CD4-positive, alpha-beta T cell treated with Interferon alpha-2 for 1 hour (primary cell): ENCODE data around the gene CBX5.
"Not testable (repeated sequence)": the region's sequence is repeated elsewhere in the genome, so short reads cannot be mapped to it uniquely, and the experiment has no call there.

Source experiments
- DNase-seq, 2 donors: peaks; one replicate each; pipeline ENCODE4 v3.0.0-alpha.2; 2020 to 2022

Gene CBX5

GRCh38 chr12:54279632-54280467 is at the start of gene CBX5:
CBX5 (minus strand) TSS chr12:54280122; CDS start chr12:54257650, 22,472 bp downstream.
- DNase-seq, result peak; percentile 100

- no peak for DNase-seq
Observed at GRCh38 chr12:54328595-54329337, 48.8 kb upstream of the CBX5 start.

- DNase-seq, result not testable (repeated sequence)
Observed at GRCh38 chr12:54325442-54326109, 45.7 kb upstream of the CBX5 start.

DNA sequence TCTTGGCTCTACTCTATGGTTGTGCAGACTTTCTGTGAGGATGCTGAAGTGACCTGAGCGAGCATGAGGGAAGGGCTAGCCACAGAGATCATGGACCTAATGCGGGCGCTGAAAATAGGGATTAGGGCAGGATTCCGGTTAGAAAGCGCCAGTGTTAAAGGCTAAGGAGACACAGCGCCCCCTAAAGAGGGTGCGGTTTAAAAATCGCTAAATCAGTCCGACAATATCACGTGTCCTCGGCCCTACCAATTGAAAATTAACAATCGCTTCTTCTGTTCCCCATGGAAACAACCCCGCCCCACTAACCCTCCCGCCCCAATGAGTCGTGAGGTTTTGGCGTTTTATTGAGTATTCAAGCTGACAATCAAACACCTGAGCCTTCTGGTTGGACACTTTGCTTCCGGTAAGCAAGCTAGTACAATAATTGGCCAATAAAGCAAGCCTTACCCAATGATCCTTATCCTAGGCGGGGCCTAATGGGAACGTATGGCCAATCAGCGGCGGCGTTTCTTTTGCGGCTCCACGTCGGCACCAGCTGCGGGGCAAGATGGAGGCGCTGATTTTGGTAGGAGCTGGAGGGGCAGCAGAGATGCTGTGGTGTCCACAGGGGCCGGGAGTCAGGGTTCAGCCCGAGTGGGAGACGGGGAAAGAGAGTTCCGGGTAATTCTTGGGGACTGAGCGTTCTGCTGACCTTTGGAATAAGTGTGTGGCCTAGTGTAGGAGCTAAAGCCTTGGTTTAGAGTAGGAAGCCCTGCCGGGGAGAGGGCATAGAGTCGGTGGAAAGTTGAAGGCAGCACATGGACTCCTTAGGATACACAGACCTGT is 44.9 kb upstream of the CBX5 start, which contains the start of gene COPZ1:
Gene COPZ1, plus strand, starts transcription at position 515 of the 825 bp plus-strand sequence. Its CDS starts 33 bp downstream, at position 548.
- DNase-seq, result peak; percentile 97 to 99

DNA sequence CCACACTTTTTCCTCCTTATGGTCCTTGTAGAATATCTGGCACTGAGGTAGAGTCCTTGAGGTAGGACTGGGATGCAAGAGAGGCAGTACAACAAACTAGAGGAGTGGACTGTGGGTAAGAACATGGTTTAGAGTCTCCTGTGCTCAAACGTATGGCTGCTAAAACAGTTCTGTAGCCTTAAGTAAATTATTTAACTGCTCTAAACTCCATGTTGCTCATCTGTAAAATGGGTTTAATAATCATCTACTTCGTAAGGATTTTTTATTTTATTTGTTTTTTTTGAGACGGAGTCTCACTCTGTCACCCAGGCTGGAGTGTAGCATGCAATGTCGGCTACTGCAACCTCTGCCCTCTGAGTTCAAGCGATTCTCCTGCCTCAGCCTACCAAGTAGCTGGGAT is 41.4 kb upstream of the CBX5 start:
- no peak for DNase-seq

GRCh38 chr12:54312309-54312708 is 32.4 kb upstream of the CBX5 start:
- DNase-seq, result not testable (repeated sequence)

DNA sequence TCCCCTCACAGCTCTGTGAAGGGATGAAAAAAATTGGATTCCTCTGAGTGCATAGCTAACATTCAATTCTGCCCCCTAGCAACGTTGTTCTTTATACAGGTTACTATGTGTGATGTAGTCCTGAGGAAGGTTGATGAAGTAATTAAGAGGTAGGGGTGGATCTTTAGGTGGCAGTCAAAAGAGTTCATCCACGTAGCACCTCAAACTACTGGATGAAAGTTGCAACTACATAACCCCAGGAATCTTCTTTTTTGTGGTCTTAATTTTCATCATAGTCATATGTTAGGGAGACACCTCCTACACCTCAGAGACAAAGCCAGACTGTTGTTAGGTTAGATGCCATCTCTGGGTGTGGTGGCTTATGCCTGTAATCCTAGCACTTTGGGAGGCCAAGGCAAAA is 31.1 kb upstream of the CBX5 start:
- no peak for DNase-seq

GRCh38 chr12:54306925-54307741 is 27.2 kb upstream of the CBX5 start:
- peak; percentile 61 to 85 for DNase-seq

- DNase-seq, result peak; percentile 44 to 71
Observed at GRCh38 chr12:54304187-54304810, 24.4 kb upstream of the CBX5 start.

DNA sequence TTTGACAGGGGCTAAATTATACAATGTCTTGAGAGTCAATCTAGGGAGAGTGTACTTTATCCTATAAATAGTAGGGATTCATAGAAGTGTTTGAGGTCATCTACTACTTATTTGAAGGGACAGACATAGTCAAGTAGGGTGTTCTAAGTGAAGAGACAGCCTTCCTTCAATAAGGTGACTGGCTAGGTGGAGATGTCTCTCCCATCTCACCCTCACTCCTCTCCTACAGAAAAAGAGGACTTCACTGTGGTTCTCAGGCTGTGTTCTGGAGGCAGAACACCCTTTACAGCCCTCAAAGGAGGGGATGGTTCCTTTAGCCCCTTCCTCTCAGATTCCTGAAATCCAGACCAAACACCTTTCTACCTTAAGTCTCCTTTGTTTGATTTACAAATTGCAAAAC is 23.7 kb upstream of the CBX5 start:
- DNase-seq, result no peak

DNA sequence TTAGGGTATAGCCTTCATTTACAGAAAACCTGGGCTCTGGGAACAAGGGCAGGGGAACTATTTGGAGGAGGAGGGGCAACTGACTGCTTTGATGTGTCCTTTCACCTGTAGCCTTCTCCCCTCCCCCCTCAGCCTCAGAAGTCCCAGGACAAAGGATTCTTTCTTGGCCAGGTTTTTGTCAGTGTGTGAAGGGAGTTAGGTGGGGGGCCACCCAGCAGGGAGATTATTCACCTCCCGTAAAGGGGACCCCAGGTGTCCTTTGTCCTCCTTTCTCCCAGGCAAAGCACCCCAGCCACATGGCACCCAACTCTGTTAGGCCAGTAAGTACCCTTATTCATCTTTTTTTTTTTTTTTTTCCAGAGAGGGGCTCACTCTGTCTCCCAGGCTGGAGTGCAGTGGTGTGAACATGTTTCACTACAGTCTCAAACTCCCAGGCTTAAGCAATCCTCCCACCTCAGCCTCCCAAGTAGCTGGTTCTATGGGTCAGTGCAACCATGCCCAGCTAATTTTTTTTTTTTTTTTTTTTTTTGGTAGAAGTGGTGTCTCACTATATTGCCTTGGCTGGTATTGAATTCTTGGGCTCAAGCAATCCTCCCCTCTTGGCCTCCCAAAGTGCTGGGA is 21.6 kb upstream of the CBX5 start:
- no peak for DNase-seq

DNA sequence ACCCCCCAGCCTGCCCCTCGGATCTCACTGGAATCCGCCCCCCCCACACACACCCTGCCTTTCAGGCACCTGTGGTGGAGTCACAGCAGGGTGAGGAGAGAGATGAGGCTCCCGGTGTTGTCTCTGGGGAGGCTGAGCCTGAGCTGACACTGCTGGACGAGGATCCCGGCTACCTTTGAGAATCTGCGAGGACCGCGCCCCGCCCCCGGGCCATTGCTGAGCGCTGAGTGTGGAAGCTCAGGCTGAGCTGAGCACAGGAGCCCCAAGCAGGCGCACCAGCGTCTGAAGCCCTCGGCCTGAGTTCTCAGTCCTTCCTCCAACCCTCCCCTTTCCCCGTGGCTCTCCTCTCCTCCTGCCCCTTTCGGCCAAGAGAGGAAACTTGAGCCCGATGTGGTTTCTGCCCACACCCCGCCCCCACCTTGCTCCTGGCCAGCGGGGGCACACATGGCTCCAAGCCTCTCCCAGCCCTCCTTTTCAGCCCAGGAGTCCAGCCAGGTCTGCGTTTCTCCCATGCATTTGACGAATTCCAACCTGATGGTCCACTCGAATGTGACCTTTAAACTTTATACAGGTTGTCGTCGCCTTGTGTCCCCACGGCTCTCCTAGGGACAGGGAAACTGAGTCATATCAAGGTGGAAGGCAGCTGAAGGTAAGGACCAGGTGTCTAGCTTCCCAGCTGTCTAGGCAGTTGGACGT is 21.0 kb upstream of the CBX5 start, which contains the start of gene NFE2:
Gene NFE2, minus strand, starts transcription at position 284 of the 696 bp plus-strand sequence. CDS start 5,767 bp downstream, outside the sequence.
- peak in 1 of 2 donors; percentile 40 for DNase-seq

DNA sequence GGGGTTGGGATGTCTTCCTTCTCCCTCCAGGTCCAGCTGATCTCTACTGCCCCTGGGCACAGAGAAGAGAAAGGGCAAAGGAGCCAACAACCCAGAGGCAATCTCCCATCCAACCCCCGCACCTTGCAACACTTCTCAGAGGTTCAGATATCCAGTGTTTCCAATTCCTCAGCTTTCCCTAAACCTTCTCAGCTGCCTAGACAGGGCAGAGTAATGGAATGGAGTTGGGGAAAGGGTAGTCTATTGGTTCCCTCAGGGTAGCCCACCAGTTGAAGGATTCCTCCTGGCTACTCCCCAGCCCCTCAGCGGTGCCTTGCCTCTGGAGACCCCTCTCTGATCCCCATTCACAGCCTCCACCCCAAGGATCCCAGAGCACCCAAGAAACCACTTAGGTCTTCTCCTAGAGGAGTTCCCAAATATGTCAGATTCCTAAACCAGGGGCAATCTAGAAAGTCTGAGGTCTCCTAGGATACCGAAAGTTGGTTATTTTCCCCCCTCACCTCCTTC is 20.4 kb upstream of the CBX5 start:
- no peak for DNase-seq

DNA sequence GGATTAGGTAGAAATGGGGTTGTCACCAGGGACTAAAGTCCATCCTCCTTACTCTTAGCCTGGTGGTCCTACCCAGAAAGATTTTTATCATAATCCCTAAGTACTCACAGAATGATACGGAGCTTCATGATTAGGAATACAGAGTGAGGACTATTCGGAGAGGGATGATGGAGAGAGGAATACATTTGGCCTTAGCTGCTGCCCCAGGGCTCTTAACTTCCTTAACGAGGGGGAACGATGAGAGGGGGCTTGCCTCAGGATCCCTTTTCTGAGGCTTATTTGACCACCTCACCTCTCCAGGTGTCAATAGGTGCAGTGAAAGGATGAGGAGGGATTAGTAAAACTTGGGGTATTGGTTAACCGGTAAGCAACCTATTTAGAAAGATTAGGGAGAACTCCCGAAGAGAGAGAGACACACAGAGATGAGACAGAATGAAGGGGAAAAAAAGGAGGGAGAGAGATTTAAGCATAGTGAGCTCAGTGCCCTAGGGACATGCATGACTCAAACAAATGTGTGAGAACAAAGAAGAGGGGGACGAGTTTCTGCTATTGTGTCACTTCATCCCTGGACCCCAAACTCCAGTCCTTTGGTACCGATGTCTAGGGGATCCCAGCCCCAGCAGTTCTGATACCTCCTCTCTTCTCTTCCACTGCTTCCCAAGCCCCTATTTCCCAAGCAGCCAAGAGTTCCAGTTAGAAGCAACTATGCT is 19.7 kb upstream of the CBX5 start:
- no peak for DNase-seq

DNA sequence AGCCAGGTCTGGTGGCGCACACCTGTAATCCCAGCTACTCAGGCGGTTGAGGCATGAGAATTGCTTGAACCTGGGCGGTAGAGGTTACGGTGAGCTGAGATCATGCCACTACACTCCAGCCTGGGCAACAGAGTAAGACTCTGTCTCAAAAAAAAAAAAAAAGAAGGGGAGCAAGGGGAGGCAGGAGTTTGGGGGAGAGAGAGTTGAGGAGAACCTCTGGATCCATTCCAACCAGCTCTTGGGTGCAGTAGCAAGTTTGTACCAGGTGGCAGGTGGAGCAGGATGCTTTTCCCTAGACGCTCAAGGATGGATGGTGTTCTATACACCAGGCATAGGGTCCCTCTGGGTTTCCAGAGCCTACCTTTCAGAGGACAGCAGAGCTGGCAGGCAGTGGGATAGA is 19.0 kb upstream of the CBX5 start:
- DNase-seq, result no peak

DNA sequence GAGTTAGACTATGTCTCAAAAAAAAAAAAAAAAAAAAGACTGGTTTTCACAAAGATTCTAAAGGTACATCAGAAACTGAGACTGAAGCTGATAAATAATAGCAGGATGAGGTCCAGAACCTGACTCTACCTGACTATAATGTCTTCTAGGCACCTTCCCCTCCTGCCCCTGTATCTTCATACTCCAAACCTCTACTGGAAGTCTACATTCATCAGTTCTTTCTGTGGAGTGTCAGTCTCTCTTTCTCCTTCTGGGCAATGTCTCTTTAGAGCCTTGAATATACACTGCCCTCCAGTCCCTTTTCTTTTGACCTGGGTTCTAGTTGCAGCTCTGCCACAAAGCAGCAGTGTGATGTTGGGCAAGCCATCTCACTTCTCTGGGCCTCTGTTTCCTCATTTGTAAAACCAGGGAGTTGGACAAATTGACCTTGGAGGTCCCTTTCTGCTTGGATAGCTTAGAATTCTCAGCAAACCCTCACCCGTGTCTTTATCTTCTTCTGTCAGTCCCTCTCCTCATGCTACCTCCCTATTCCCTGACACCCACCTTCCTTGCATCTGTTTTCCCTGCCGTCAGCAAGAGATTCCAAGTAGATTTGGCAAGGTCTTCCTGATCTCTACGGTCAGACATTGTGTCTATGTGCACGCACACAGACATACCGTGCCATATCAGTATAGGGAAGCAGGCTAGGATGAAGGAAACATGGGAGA is 16.6 kb upstream of the CBX5 start:
- DNase-seq, result no peak

- DNase-seq, result no peak
Observed at GRCh38 chr12:54294953-54295566, 15.1 kb upstream of the CBX5 start.
